ENCODE data around the gene GARIN3. TPM values are rescaled to one million over a fixed set of nuclear protein-coding genes. Genes with fewer than 3 reads are reported as not detected.

Gene GARIN3
- not detected in 5 replicates for total RNA-seq (2022; extraction: Qiagen RNA extraction)

GRCh38 chr5:157166214-157167213, at the start of gene GARIN3:
TSS of gene GARIN3 (minus strand) at chr5:157166264. CDS start at chr5:157166168, 96 bp downstream.

DNA sequence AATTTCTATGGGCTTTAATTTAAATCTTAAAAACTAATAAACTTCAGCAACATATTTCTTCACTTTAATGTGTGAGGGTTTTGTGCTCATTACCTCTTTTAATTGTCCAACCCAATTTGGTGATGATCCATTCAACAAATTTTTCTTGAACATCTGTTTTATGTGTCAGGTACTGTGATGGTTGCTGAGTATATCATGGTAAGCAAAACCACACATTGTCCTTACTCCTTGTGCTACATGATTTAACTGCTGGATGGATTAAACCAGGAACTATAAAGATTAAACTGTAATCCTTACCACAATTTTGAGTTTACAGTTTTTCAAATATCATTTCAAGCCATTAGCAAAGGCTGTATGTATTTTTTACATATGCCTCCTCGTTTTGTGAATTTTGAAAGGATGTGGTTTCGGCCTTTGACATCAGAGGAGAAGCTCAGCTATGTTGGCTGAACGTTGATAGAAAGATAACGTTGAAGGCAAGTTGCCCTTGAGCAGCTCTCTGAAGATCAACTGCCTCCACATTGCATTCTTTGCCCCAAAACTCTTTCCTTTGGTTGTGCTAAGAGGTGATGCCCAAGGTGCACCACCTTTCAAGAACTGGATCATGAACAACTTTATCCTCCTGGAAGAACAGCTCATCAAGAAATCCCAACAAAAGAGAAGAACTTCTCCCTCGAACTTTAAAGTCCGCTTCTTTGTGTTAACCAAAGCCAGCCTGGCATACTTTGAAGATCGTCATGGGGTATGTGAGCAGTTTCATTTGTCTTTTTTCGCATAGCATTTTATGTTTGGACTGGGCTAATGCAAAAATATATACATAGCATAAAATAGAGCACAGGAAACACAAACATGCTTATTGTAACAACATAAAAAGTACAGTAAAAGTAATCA, 14.6 kb upstream of the GARIN3 start, which contains the start of gene ITK:
Gene ITK (plus strand): TSS at position 467 of the 891 bp plus-strand sequence. CDS start 138 bp downstream, at position 605.

GRCh38 chr5:157142317-157143126, 23.5 kb downstream of the GARIN3 start, which contains the start of gene MED7:
TSS of gene MED7 (minus strand) at chr5:157142865. CDS start at chr5:157139431, 3,434 bp downstream.

Other genes with a start within 250 kb of the GARIN3 start
- gene TIMD4, start 203.0 kb downstream of the GARIN3 start, total RNA-seq (2022; extraction: Qiagen RNA extraction): 0.74 to 1.6 TPM (median 1.1 TPM) in 5 replicates
- 28.4 to 34.3 TPM (median 32.1 TPM) in 5 replicates for gene HAVCR1, start 107.1 kb downstream of the GARIN3 start, total RNA-seq (2022; extraction: Qiagen RNA extraction)
- 0.28 to 0.34 TPM (median 0.30 TPM) in 5 replicates for gene HAVCR2, start 57.2 kb downstream of the GARIN3 start, total RNA-seq (2022; extraction: Qiagen RNA extraction)
- 13.5 to 21.0 TPM (median 15.1 TPM) in 5 replicates for gene MED7, start 23.4 kb downstream of the GARIN3 start, total RNA-seq (2022; extraction: Qiagen RNA extraction)
- gene ITK, start 14.6 kb upstream of the GARIN3 start, total RNA-seq (2022; extraction: Qiagen RNA extraction): 0.05 TPM in 3 of 5 replicates, not detected in the others
- 14.4 to 23.0 TPM (median 20.6 TPM) in 5 replicates for gene CYFIP2, start 99.9 kb upstream of the GARIN3 start, total RNA-seq (2022; extraction: Qiagen RNA extraction)

All from A549 treated with Mapracorat at 1 μM for 4 hours (cell line).